ENCODE measurements around the gene ME3. TPM values are rescaled to one million over a fixed set of nuclear protein-coding genes. Genes with fewer than 3 reads are reported as not detected.
A peak's percentile ranks its signal among the peaks of the same experiment; 100 is the strongest.

The ME3 gene
- total RNA-seq, 4 donors from 2014 or later = 11.0 to 47.8 (median 44.1) TPM

DNA sequence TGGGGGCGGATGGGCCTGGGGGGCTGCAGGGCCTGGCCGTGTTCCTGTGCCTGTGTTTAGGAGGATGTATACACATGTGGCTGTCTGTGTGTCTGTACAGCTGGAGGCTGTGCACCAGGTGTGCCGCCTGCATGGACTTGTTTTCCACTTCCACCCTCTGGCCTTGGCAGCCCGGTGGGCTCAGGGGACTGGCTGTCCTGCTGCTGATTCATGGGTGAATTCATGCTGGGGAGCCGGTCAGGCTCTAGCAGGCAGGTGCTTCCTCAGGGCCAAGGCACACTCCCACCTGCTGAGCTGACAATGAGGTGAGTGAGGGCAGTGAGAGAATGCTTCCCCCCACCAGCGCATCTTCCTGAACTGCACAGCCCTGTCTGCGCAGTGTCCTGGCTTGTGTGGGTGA is 209.3 kb downstream of the ME3 start:
- no peak for TF ChIP-seq POLR2A (IDR thresholded peaks at IDR 0.05)
- no peak for TF ChIP-seq POLR2AphosphoS5 (IDR thresholded peaks at IDR 0.05)
- TF ChIP-seq EP300 (IDR thresholded peaks at IDR 0.05) = no peak
- TF ChIP-seq, protein P1, sequence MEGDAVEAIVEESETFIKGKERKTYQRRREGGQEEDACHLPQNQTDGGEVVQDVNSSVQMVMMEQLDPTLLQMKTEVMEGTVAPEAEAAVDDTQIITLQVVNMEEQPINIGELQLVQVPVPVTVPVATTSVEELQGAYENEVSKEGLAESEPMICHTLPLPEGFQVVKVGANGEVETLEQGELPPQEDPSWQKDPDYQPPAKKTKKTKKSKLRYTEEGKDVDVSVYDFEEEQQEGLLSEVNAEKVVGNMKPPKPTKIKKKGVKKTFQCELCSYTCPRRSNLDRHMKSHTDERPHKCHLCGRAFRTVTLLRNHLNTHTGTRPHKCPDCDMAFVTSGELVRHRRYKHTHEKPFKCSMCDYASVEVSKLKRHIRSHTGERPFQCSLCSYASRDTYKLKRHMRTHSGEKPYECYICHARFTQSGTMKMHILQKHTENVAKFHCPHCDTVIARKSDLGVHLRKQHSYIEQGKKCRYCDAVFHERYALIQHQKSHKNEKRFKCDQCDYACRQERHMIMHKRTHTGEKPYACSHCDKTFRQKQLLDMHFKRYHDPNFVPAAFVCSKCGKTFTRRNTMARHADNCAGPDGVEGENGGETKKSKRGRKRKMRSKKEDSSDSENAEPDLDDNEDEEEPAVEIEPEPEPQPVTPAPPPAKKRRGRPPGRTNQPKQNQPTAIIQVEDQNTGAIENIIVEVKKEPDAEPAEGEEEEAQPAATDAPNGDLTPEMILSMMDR (IDR thresholded peaks at IDR 0.05) = no peak
- no peak overlapping the region for H3K4me3 ChIP-seq
- H3K27ac ChIP-seq = no peak overlapping the region
- no peaks in the 10 kb centered on the region for H3K9me3 ChIP-seq
- no peaks in the 10 kb centered on the region for H3K27me3 ChIP-seq
- no peak for ATAC-seq
- 82 to 100% methylated on average over 1 to 2 of the region's 7 CpGs for WGBS, 2 donors (ENCODE audit: low coverage in 1 of 2)
- H3K4me1 ChIP-seq = peaks cover 6 to 42% (median 16%) of the 10 kb centered on the region in 3 donors
- peaks cover 0 to 29% of the 10 kb centered on the region in 2 donors for H3K36me3 ChIP-seq

DNA sequence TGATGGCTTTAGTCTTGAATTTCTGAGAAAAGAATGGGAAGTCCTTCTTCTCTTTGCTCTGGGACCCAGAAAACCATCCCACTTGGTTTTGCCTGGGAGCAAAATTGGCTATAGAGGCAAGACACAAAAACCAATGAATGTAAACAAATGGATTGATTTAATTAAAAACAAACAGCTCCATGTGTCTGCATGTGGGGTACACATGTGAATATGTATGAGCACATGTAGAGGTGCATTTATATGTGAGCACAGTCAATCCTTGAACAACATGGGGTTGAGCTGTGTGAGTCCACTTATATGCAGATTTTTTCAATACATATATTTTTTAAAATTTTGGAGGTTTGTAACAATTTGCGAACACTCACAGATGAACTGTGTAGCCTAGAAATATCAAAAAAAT is 210.5 kb downstream of the ME3 start:
- H3K9me3 ChIP-seq = no peaks in the 10 kb centered on the region
- WGBS, 2 donors (ENCODE audit: low coverage in 1 of 2) = 100% methylated on average over 1 of the region's 1 CpG
- peaks cover 0 to 29% of the 10 kb centered on the region in 2 donors for H3K36me3 ChIP-seq
- no peak for TF ChIP-seq POLR2A (IDR thresholded peaks at IDR 0.05)
- TF ChIP-seq, protein P1 (IDR thresholded peaks at IDR 0.05) = no peak
- TF ChIP-seq EP300 (IDR thresholded peaks at IDR 0.05) = no peak
- no peak for TF ChIP-seq POLR2AphosphoS5 (IDR thresholded peaks at IDR 0.05)
- H3K4me3 ChIP-seq = no peak overlapping the region
- peaks cover 6 to 53% (median 16%) of the 10 kb centered on the region in 3 donors for H3K4me1 ChIP-seq
- H3K27ac ChIP-seq = no peak overlapping the region
- no peak for ATAC-seq
- no peaks in the 10 kb centered on the region for H3K27me3 ChIP-seq

DNA sequence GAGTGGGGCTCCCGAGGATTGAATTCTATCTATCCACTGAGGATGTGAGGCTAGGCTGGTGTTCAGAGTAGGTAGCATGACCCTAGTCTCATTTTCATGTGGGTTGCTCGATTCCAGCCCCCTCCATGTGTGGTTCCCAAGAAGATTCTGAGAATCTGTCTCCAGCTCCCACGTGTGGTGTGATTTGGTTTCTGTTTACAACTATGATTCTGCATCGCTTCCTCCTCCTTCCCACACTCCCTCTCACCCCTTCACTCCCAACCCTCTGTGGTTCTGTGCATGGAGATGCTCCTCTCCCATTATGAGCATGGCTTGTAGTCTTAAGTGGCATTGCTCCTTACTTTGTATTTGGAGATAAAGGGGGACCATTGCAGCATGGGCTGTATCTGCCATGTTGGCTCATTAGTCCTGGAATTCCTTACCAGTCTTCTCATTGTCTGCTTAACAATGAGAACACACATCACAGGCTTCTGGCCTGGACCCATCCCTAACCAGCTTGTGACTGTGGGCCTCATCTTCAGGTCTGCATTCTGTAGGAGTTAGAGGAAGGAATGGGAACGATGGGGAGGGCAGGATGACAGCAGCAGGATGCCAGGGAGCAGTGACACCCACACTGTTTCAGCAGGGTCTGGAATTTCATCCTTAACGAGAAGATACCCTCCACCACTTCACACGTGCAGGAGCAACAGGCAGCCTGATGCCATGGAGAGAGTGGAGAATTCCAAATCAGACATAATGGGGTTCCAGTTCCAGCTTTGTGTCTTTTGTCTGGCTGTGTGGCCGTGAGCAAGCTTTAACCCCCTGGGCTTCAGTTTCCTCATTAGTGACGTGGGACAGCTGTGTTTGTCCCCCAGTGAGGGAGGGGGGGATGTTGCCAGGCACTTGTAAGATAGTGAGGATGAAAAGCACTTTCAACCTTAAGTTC is 211.7 kb downstream of the ME3 start:
- peaks cover 8 to 65% (median 20%) of the 10 kb centered on the region in 3 donors for H3K4me1 ChIP-seq
- TF ChIP-seq, protein P1 (IDR thresholded peaks at IDR 0.05) = no peak
- no peak for TF ChIP-seq POLR2A (IDR thresholded peaks at IDR 0.05)
- TF ChIP-seq POLR2AphosphoS5 (IDR thresholded peaks at IDR 0.05) = no peak
- no peak for TF ChIP-seq EP300 (IDR thresholded peaks at IDR 0.05)
- no peak overlapping the region for H3K4me3 ChIP-seq
- H3K9me3 ChIP-seq = no peaks in the 10 kb centered on the region
- WGBS, 2 donors (ENCODE audit: low coverage in 1 of 2) = 55 to 67% methylated on average over 3 to 7 of the region's 9 CpGs
- H3K36me3 ChIP-seq = peaks cover 0 to 29% of the 10 kb centered on the region in 2 donors
- no peaks in the 10 kb centered on the region for H3K27me3 ChIP-seq
- ATAC-seq = no peak
- peak overlapping the region in 3 of 4 donors; percentile 1 to 58 (median 12) for H3K27ac ChIP-seq

DNA sequence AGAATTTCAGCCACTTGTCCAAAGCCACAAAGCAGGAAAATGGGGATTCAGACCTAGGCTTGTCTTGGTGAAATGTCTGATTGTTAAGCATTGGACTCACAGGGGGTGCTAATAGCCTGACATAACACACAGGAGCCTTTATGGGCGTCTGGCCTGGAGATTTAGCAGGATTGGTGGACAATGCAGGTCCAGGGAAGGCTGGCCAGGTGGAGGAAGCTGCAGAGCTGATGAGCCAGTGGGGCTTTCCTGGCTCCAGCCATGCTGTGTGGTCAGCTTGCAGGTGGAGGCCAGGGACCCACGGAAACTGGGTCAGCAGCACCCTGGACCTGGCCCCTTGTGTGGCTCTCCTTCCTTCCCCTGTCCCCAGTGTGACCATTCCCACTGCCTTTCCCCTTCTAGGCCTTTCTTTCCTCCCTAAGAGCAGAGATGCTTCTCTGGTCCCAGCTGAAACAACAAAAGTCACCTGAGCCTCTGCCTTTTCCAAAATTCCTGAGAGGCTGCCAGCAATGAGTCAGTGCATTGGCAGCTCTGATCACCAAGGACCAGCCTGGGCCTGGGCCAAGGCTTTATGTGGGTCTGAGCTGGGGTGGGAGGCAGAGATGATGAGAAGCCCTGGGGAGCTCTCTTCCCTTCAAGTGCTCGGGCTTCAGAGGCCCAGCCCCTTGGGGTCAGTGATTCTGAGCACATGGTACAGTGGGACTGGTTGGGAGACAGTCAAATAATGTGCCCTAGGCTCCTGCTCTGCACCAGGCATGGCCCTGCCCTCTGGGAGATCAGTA is 212.5 kb downstream of the ME3 start:
- H3K9me3 ChIP-seq = no peaks in the 10 kb centered on the region
- H3K27ac ChIP-seq = peak overlapping the region in 3 of 4 donors; percentile 47 to 66 (median 58)
- peaks cover 8 to 65% (median 20%) of the 10 kb centered on the region in 3 donors for H3K4me1 ChIP-seq
- 100% methylated on average over 1 of the region's 3 CpGs; no CpG with 5 or more reads in 1 of the 2 donors for WGBS, 2 donors (ENCODE audit: low coverage in 1 of 2)
- no peak overlapping the region for H3K4me3 ChIP-seq
- H3K36me3 ChIP-seq = peaks cover 0 to 24% of the 10 kb centered on the region in 2 donors
- H3K27me3 ChIP-seq = no peaks in the 10 kb centered on the region
- TF ChIP-seq EP300 (IDR thresholded peaks at IDR 0.05) (no peak), POLR2AphosphoS5 (IDR thresholded peaks at IDR 0.05) (no peak), POLR2A (IDR thresholded peaks at IDR 0.05) (no peak)
- TF ChIP-seq, protein P1 (IDR thresholded peaks at IDR 0.05) = no peak
- ATAC-seq = peak; percentile 30

Measured in gastroesophageal sphincter (tissue), 4 donors.